Esophagus squamous epithelium (tissue), 5 donors: ENCODE measurements around the gene ABLIM2. TPM values are rescaled to one million over a fixed set of nuclear protein-coding genes. Genes with fewer than 3 reads are reported as not detected.

Experiments
- DNase-seq: peaks from one replicate; lab custom pipeline; 2025; lab: John Stamatoyannopoulos, UW
- H3K27ac ChIP-seq, 4 donors: fragments of 200-600 bp; sonication (generic); one replicate each; pipeline ENCODE4 v1.5.1; 2016 to 2019; ENCODE audit warnings: mild to moderate bottlenecking in 1 of 4
- H3K27me3 ChIP-seq, 4 donors: fragments of 200-600 bp; sonication (generic); 1 replicate in 3 of 4; 2 replicates in 1 of 4; pipeline versions ENCODE4 v1.5.1 to v1.6.0; 2017 to 2021; ENCODE audit warnings: antibody characterized with exemption in 1 of 4
- H3K36me3 ChIP-seq, 3 donors: fragments of 200-600 bp; sonication (generic); one replicate each; pipeline ENCODE4 v1.5.1; 2016 to 2019
- H3K4me1 ChIP-seq, 3 donors: fragments of 200-600 bp; sonication (generic); one replicate each; pipeline ENCODE4 v1.5.1; 2017 to 2019
- H3K4me3 ChIP-seq, 4 donors: fragments of 200-600 bp; sonication (generic); 1 replicate in 3 of 4; 2 replicates in 1 of 4; pipeline ENCODE4 v1.5.1; 2016 to 2019; ENCODE audit warnings: mild to moderate bottlenecking in 2 of 4, moderate library complexity in 1 of 4
- H3K9me3 ChIP-seq, 3 donors: fragments of 200-600 bp; sonication (generic); one replicate each; pipeline ENCODE4 v1.5.1; 2016 to 2019
- POLR2A ChIP-seq, 4 donors: fragments of 450-650 bp; IDR thresholded peaks; one replicate each; pipeline ENCODE4 v1.6.1; 2017; ENCODE audit warnings: antibody characterized with exemption in 4 of 4, mild to moderate bottlenecking in 4 of 4, moderate library complexity in 3 of 4
- WGBS, 2 donors: methylation state at CpG; one replicate each; pipeline ENCODE4 v1.1.5; 2018; 5-methylcytosine and 5-hydroxymethylcytosine counted together
- intact Hi-C: fragments of 100-400 bp; cut with DNase I; formaldehyde crosslinking; loops from one replicate; pipeline ENCODE4 v1.15.0; 2022
- total RNA-seq, 4 donors: library from RNA; depleted of rRNA; stranded (reverse); fragments of >200 nt; gene quantifications; one replicate each; pipeline ENCODE4 v1.1.0, GENCODE V29; 2016
- TF ChIP-seq, protein P1 (sequence below), 6 experiments: fragments of 450-650 bp in 4 of 6; fragments of 200-600 bp in 2 of 6; sonication (generic) in 2 of 6; IDR thresholded peaks; one replicate each; pipeline ENCODE4 v1.5.1; 2016 to 2019; ENCODE audit warnings: antibody characterized with exemption in 6 of 6, mild to moderate bottlenecking in 4 of 6, moderate library complexity in 4 of 6
- donor health status: DM: yes; HTN: yes; CAD: no.

The ABLIM2 gene
- total RNA-seq, 4 donors from 2014 or later = 13.5 to 26.7 (median 15.7) TPM

DNA sequence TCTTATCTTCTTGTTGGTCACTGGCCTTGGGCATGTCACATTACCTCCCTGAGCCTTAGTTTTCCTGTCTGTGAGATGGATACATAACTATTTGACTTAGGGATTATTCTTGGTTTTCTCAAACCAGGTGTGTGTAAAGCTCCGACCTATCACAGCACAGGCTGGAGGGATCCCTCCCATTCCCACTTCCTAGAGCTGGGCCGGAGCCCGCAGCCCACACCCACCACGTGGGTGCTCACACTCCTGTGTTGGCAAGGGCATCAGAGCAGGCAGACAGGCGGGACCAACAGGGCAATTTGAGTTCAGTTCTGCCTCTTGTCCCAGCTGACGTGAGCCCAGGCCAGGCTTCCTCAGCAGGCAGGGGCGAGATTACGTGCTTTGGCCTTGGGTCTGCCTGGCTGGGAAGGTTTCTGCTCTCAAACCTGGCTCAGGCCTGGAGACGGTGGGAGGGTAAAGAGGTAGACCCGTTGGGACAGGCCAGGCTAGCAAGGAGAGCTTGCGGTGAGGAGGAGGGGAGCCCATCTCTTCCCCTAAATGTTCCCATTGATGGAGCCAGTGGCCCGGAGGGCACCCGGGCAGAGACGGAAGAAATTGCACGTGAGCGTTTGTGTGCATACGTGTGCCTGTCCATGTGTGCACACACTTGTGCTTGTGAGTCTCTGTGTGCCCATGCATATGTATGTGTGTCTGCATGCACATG, 39.7 kb upstream of the ABLIM2 start:
- WGBS, 2 donors = 15 to 19% methylated on average over 6 to 9 of the region's 17 CpGs
- peaks cover 44 to 100% (median 63%) of the 10 kb centered on the region in 3 donors for H3K4me1 ChIP-seq
- peak overlapping the region; percentile 84 to 93 (median 88) for H3K27ac ChIP-seq
- peak overlapping the region; percentile 39 to 74 (median 52) for H3K4me3 ChIP-seq
- intact Hi-C loops = no loop called here
- DNase-seq = no peak
- TF ChIP-seq POLR2A (IDR thresholded peaks at IDR 0.05) = peak in 1 of 4 donors; percentile 4
- TF ChIP-seq, protein P1, sequence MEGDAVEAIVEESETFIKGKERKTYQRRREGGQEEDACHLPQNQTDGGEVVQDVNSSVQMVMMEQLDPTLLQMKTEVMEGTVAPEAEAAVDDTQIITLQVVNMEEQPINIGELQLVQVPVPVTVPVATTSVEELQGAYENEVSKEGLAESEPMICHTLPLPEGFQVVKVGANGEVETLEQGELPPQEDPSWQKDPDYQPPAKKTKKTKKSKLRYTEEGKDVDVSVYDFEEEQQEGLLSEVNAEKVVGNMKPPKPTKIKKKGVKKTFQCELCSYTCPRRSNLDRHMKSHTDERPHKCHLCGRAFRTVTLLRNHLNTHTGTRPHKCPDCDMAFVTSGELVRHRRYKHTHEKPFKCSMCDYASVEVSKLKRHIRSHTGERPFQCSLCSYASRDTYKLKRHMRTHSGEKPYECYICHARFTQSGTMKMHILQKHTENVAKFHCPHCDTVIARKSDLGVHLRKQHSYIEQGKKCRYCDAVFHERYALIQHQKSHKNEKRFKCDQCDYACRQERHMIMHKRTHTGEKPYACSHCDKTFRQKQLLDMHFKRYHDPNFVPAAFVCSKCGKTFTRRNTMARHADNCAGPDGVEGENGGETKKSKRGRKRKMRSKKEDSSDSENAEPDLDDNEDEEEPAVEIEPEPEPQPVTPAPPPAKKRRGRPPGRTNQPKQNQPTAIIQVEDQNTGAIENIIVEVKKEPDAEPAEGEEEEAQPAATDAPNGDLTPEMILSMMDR (IDR thresholded peaks at IDR 0.05) = no peak
- H3K36me3 ChIP-seq = no peaks in the 10 kb centered on the region
- no peaks in the 10 kb centered on the region for H3K27me3 ChIP-seq
- no peaks in the 10 kb centered on the region for H3K9me3 ChIP-seq

DNA sequence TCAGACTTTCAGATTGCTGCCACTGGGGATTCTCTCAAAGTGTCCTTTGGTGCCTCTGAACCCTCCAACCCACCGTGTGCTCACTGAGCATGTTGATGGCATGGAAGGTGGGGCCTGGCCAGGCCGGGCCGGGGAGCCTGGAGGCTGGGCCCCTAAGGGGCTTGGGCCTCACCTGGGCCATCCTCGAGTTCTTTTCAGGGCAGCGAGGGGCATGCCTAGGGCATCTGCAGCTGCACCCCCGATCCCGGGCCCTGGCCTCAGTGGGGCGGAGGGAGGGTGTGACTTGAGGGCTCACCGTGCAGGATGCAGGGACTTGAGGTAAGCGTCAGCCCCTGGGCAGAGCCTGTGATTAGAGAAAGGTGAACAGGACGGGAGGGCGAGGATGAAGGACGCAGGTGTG, 38.9 kb upstream of the ABLIM2 start:
- H3K4me3 ChIP-seq = no peak overlapping the region
- H3K9me3 ChIP-seq = no peaks in the 10 kb centered on the region
- no peaks in the 10 kb centered on the region for H3K27me3 ChIP-seq
- 89% methylated on average over 4 of the region's 13 CpGs; no CpG with 5 or more reads in 1 of the 2 donors for WGBS, 2 donors
- peak overlapping the region; percentile 84 to 93 (median 88) for H3K27ac ChIP-seq
- no peaks in the 10 kb centered on the region for H3K36me3 ChIP-seq
- intact Hi-C loops = no loop called here
- TF ChIP-seq, protein P1 (IDR thresholded peaks at IDR 0.05) = no peak
- TF ChIP-seq POLR2A (IDR thresholded peaks at IDR 0.05) = no peak
- no peak for DNase-seq
- H3K4me1 ChIP-seq = peaks cover 51 to 100% (median 71%) of the 10 kb centered on the region in 3 donors

DNA sequence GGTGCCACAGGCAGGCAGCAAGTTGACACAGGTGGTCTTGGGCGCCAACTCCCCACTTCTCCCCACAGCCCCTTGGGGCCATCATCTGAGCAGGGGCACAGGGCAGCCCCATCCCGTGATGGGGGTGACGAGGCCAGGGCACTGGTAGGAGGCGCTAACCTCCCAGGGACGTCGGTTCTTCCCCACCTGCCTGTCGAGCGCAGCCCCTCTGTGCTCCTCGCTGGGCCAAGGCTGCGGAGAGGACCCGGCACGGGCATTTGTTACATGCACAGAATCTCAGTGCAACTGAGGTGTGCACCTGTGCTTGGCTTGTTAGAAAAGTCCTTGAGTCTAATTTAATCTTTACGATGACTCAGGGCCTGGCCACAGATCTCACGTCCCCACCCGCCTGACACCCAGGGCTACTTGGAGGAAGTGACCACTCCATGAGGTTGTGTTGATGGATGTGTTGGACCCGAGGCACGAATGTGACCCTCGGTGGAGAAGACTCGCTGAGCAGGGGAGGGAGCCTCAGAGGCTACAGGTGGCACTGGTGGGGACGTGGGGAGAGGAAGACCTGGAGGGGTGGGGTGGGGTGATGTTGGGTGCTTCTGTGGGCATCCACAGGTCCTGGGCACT, 37.3 kb upstream of the ABLIM2 start:
- Histone ChIP-seq H3K4me3 (no peak overlapping the region), H3K9me3 (no peaks in the 10 kb centered on the region), H3K27me3 (no peaks in the 10 kb centered on the region), H3K36me3 (no peaks in the 10 kb centered on the region), H3K27ac (peak overlapping the region in 2 of 4 donors; percentile 10 to 22), H3K4me1 (peaks cover 50 to 100% (median 71%) of the 10 kb centered on the region in 3 donors)
- no peak for DNase-seq
- intact Hi-C loops = no loop called here
- whole genome bisulfite sequencing, 2 donors = 72 to 81% methylated on average over 8 to 9 of the region's 20 CpGs
- no peak for TF ChIP-seq POLR2A (IDR thresholded peaks at IDR 0.05)
- TF ChIP-seq, protein P1 (IDR thresholded peaks at IDR 0.05) = no peak

DNA sequence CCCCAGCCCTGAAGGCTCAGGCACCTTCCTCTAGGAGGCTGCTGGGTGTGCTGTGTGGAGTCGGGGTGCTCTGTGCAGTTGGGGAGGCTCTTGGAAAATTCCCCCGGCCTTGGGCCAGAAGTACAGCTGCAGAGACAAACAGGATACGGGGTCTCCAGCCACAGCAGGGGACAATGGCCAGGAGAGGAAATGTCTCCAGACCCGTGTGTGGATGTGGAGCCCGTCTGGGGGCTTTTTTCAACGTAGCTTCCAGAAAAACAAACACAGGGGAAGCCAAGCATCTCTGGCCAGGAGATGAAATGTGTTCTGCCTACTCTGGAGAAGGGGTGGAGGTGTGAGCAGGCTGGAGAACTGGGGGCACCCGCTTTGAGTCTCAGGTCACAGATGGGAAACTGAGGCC, 36.8 kb upstream of the ABLIM2 start:
- H3K27ac ChIP-seq = peak overlapping the region in 2 of 4 donors; percentile 10 to 62
- WGBS, 2 donors = 74% methylated on average over 4 of the region's 7 CpGs; no CpG with 5 or more reads in 1 of the 2 donors

More for the DNA sequence above, 36.8 kb upstream of the ABLIM2 start:
- no peak for DNase-seq
- H3K4me1 ChIP-seq = peaks cover 50 to 100% (median 71%) of the 10 kb centered on the region in 3 donors
- no peaks in the 10 kb centered on the region for H3K36me3 ChIP-seq
- intact Hi-C loops = no loop called here
- no peaks in the 10 kb centered on the region for H3K27me3 ChIP-seq
- no peaks in the 10 kb centered on the region for H3K9me3 ChIP-seq
- TF ChIP-seq POLR2A (IDR thresholded peaks at IDR 0.05) = no peak
- TF ChIP-seq, protein P1 (IDR thresholded peaks at IDR 0.05) = no peak
- H3K4me3 ChIP-seq = no peak overlapping the region
